Suprapubic skin (tissue), 4 donors: ENCODE results near the gene MED20.

Experiments
- CTCF ChIP-seq, 2 donors: fragments of 200-600 bp in 1 of 2; fragments of 450-650 bp in 1 of 2; sonication (generic) in 1 of 2; IDR thresholded peaks; one replicate each; pipeline ENCODE4 v1.5.1; 2016 to 2019; ENCODE audit warnings: antibody characterized with exemption in 2 of 2, mild to moderate bottlenecking in 1 of 2, moderate library complexity in 1 of 2
- POLR2A ChIP-seq, 2 donors: fragments of 450-650 bp; IDR thresholded peaks; one replicate each; pipeline ENCODE4 v1.6.1; 2017; ENCODE audit warnings: antibody characterized with exemption in 2 of 2, mild to moderate bottlenecking in 2 of 2, moderate library complexity in 2 of 2
- POLR2AphosphoS5 ChIP-seq, 3 donors: sonication (generic); formaldehyde crosslinking; IDR thresholded peaks; one replicate each; pipeline ENCODE4 v1.6.1; 2017; ENCODE audit warnings: antibody characterized with exemption in 3 of 3

- TF ChIP-seq POLR2A (IDR thresholded peaks at IDR 0.05), result no peak
- TF ChIP-seq POLR2AphosphoS5 (IDR thresholded peaks at IDR 0.05), result no peak
- TF ChIP-seq CTCF (IDR thresholded peaks at IDR 0.05), result no peak
Observed at GRCh38 chr6:41887331-41887751, 33.6 kb downstream of the MED20 start.
